Stimulated activated CD4-positive, alpha-beta T cell treated with anti-CD3 and anti-CD28 coated beads, Interleukin-15, amount 100 ng/mL, for 1 hour (primary cell): ENCODE data around the gene IFITM5.
"Not testable (repeated sequence)": the region's sequence is repeated elsewhere in the genome, so short reads cannot be mapped to it uniquely, and the experiment has no call there.

ENCODE experiments used
- DNase-seq, 2 donors: peaks; one replicate each; pipeline ENCODE4 v3.0.0-alpha.2; 2020; ENCODE audit warnings: low read depth in 1 of 2, low spot score in 1 of 2

Gene IFITM5

GRCh38 chr11:268716-269145, 30.6 kb downstream of the IFITM5 start:
- not testable (repeated sequence) for DNase-seq

GRCh38 chr11:267491-267994, 31.8 kb downstream of the IFITM5 start:
- no peak for DNase-seq

- DNase-seq: no peak
Observed at GRCh38 chr11:266676-267439, 32.5 kb downstream of the IFITM5 start.

- DNase-seq: no peak
Observed at GRCh38 chr11:261624-262023, 37.7 kb downstream of the IFITM5 start.

GRCh38 chr11:259413-259812, 39.9 kb downstream of the IFITM5 start:
- no peak for DNase-seq

GRCh38 chr11:257766-258493, 41.4 kb downstream of the IFITM5 start:
- DNase-seq: no peak

GRCh38 chr11:256952-257737, 42.2 kb downstream of the IFITM5 start:
- no peak for DNase-seq

- no peak for DNase-seq
Observed at GRCh38 chr11:255816-256215, 43.5 kb downstream of the IFITM5 start.

- DNase-seq: no peak
Observed at GRCh38 chr11:255176-255575, 44.1 kb downstream of the IFITM5 start.

- no peak for DNase-seq
Observed at GRCh38 chr11:253886-254270, 45.4 kb downstream of the IFITM5 start.

- DNase-seq: no peak
Observed at GRCh38 chr11:253160-253885, 46.0 kb downstream of the IFITM5 start.

GRCh38 chr11:252666-253065, 46.7 kb downstream of the IFITM5 start:
- no peak for DNase-seq

GRCh38 chr11:251550-251949, 47.8 kb downstream of the IFITM5 start:
- DNase-seq: no peak

GRCh38 chr11:250740-251299, 48.5 kb downstream of the IFITM5 start:
- DNase-seq: peak; percentile 64 to 68

- no peak for DNase-seq
Observed at GRCh38 chr11:250274-250673, 49.1 kb downstream of the IFITM5 start.

GRCh38 chr11:249062-249461, 50.3 kb downstream of the IFITM5 start:
- DNase-seq: no peak
